HEK293 (cell line): ENCODE results near the gene UGCG.

Experiments used
- CTCF ChIA-PET: fragments of 350-600 bp; formaldehyde crosslinking; extraction: SDS; loops from one replicate; lab custom pipeline; 2021; ENCODE audit warnings: antibody characterized with exemption; lab: Yijun Ruan, JAX
- POLR2A ChIA-PET: fragments of 300-600 bp; formaldehyde crosslinking; extraction: SDS; loops from one replicate; lab custom pipeline; 2020; ENCODE audit warnings: antibody characterized with exemption, inconsistent platforms; lab: Yijun Ruan, JAX
- H3K27ac ChIP-seq: fragments of 200-500 bp; sonication (Bioruptor generic); 2 replicates; pipeline ENCODE4 v1.5.1; 2014; ENCODE audit warnings: low read depth, low read length, control low read depth, inconsistent platforms; ENCODE audit errors: extremely low read depth
- H3K36me3 ChIP-seq, 2 experiments: fragments of 200-500 bp in 1 of 2; sonication (Bioruptor generic) in 1 of 2; 1 replicate in 1 of 2; 2 replicates in 1 of 2; pipeline ENCODE4 v1.5.1; 2014 to 2017; ENCODE audit warnings: inconsistent platforms in 2 of 2, low read length in 2 of 2; ENCODE audit not compliant: control insufficient read depth in 2 of 2, insufficient read depth in 1 of 2
- H3K4me1 ChIP-seq: fragments of 200-500 bp; sonication (Bioruptor generic); 2 replicates; pipeline ENCODE4 v1.5.1; 2014; ENCODE audit warnings: mild to moderate bottlenecking, low read length, inconsistent platforms; ENCODE audit not compliant: control insufficient read depth, insufficient read depth
- H3K4me3 ChIP-seq: 2 replicates; pipeline ENCODE4 v1.5.1; 2011; ENCODE audit warnings: low read depth, mild to moderate bottlenecking, control low read depth, low read length, moderate library complexity
- H3K9me3 ChIP-seq: fragments of 200-500 bp; sonication (Bioruptor generic); 2 replicates; pipeline ENCODE4 v1.5.1; 2014; ENCODE audit warnings: low read depth, low read length, inconsistent platforms; ENCODE audit not compliant: control insufficient read depth, insufficient read depth
- HOXA7 ChIP-seq: sonication (generic); formaldehyde crosslinking; IDR thresholded peaks from 2 replicates; pipeline ENCODE4 v1.8.1; 2022; ENCODE audit warnings: missing genetic modification reagents, borderline replicate concordance
- KLF10 ChIP-seq: fragments of 450-650 bp; IDR thresholded peaks from 2 replicates; pipeline ENCODE4 v1.5.1; 2018; ENCODE audit warnings: missing biosample characterization, mild to moderate bottlenecking, missing genetic modification characterization
- MEIS1 ChIP-seq: sonication (generic); formaldehyde crosslinking; IDR thresholded peaks from 2 replicates; pipeline ENCODE4 v1.8.1; 2022; ENCODE audit warnings: missing genetic modification reagents, mild to moderate bottlenecking, borderline replicate concordance
- PRDM2 ChIP-seq: fragments of 450-650 bp; formaldehyde crosslinking; IDR thresholded peaks from 2 replicates; pipeline ENCODE4 v1.5.1; 2016; ENCODE audit warnings: missing biosample characterization, missing genetic modification characterization, borderline replicate concordance
- SP7 ChIP-seq: fragments of 450-650 bp; formaldehyde crosslinking; IDR thresholded peaks from 2 replicates; pipeline ENCODE4 v1.5.1; 2016; ENCODE audit warnings: missing biosample characterization, missing genetic modification characterization
- WT1 ChIP-seq: fragments of 450-650 bp; formaldehyde crosslinking; IDR thresholded peaks from 2 replicates; pipeline ENCODE4 v1.5.1; 2016; ENCODE audit warnings: missing biosample characterization, missing genetic modification characterization
- ZNF175 ChIP-seq: fragments of 450-650 bp; formaldehyde crosslinking; IDR thresholded peaks from 2 replicates; pipeline ENCODE4 v1.5.1; 2016; ENCODE audit warnings: missing biosample characterization, missing genetic modification characterization
- ZNF202 ChIP-seq: fragments of 450-650 bp; formaldehyde crosslinking; IDR thresholded peaks from 2 replicates; pipeline ENCODE4 v1.5.1; 2016; ENCODE audit warnings: missing biosample characterization, missing genetic modification characterization, borderline replicate concordance
- ZNF37A ChIP-seq: fragments of 450-650 bp; IDR thresholded peaks from 2 replicates; pipeline ENCODE4 v1.5.1; 2018; ENCODE audit warnings: missing biosample characterization, missing genetic modification characterization
- ZNF555 ChIP-seq: fragments of 450-650 bp; formaldehyde crosslinking; conservative IDR thresholded peaks from 2 replicates; pipeline ENCODE4 v1.5.1; 2017; ENCODE audit warnings: missing biosample characterization, mild to moderate bottlenecking, missing genetic modification characterization, inconsistent platforms
- ZNF660 ChIP-seq: fragments of 450-650 bp; IDR thresholded peaks from 2 replicates; pipeline ENCODE4 v1.5.1; 2018; ENCODE audit warnings: missing biosample characterization, mild to moderate bottlenecking, missing genetic modification characterization
- ZSCAN30 ChIP-seq: fragments of 450-650 bp; IDR thresholded peaks from 2 replicates; pipeline ENCODE4 v1.5.1; 2018; ENCODE audit warnings: missing biosample characterization, mild to moderate bottlenecking, missing genetic modification characterization, moderate library complexity
- TF ChIP-seq, protein P1 (sequence below): fragments of 450-650 bp; formaldehyde crosslinking; IDR thresholded peaks from 2 replicates; pipeline ENCODE4 v1.5.1; 2016; ENCODE audit warnings: missing biosample characterization, missing genetic modification characterization
- TF ChIP-seq, protein P2 (sequence below): fragments of 450-650 bp; formaldehyde crosslinking; IDR thresholded peaks from 2 replicates; pipeline ENCODE4 v1.5.1; 2017; ENCODE audit warnings: missing biosample characterization, missing genetic modification characterization
- TF ChIP-seq, protein P3 (sequence below): fragments of 450-650 bp; IDR thresholded peaks from 2 replicates; pipeline ENCODE4 v1.5.1; 2018; ENCODE audit warnings: missing biosample characterization, mild to moderate bottlenecking, missing genetic modification characterization
- TF ChIP-seq, protein P4 (sequence below): fragments of 450-650 bp; formaldehyde crosslinking; IDR thresholded peaks from 2 replicates; pipeline ENCODE4 v1.5.1; 2016; ENCODE audit warnings: missing biosample characterization, missing genetic modification characterization, borderline replicate concordance

UGCG gene

DNA sequence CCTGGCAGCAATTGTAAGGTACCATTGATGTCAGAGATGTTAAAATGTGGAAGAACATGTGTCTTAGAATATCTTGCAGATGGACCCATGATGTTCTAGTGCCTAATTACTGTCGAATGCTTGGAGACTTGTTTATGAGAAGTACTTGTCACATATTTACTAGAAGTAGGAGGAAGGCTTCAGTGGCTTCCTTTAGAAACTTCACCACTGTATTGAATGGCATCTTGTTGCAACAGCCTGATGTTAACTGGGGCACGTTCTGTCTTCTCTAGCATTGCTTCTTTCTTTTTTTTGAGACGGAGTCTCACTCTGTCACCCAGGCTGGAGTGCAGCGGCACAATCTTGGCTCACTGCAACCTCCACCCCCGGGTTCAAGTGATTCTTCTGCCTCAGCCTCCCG is 16.5 kb downstream of the UGCG start (continued):
- TF ChIP-seq PRDM2 (tag by site-specific recombination) (no peak), HOXA7 (CRISPR knock-in tag) (no peak), ZNF555 (no peak), MEIS1 (CRISPR knock-in tag) (no peak), SP7 (tag by site-specific recombination) (no peak)
- TF ChIP-seq, protein P1, sequence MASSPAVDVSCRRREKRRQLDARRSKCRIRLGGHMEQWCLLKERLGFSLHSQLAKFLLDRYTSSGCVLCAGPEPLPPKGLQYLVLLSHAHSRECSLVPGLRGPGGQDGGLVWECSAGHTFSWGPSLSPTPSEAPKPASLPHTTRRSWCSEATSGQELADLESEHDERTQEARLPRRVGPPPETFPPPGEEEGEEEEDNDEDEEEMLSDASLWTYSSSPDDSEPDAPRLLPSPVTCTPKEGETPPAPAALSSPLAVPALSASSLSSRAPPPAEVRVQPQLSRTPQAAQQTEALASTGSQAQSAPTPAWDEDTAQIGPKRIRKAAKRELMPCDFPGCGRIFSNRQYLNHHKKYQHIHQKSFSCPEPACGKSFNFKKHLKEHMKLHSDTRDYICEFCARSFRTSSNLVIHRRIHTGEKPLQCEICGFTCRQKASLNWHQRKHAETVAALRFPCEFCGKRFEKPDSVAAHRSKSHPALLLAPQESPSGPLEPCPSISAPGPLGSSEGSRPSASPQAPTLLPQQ (tag by site-specific recombination): no peak
- TF ChIP-seq, protein P2, sequence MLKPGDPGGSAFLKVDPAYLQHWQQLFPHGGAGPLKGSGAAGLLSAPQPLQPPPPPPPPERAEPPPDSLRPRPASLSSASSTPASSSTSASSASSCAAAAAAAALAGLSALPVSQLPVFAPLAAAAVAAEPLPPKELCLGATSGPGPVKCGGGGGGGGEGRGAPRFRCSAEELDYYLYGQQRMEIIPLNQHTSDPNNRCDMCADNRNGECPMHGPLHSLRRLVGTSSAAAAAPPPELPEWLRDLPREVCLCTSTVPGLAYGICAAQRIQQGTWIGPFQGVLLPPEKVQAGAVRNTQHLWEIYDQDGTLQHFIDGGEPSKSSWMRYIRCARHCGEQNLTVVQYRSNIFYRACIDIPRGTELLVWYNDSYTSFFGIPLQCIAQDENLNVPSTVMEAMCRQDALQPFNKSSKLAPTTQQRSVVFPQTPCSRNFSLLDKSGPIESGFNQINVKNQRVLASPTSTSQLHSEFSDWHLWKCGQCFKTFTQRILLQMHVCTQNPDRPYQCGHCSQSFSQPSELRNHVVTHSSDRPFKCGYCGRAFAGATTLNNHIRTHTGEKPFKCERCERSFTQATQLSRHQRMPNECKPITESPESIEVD: no peak

- TF ChIP-seq ZNF660 (tag by site-specific recombination) (peak; percentile 81), ZSCAN30 (tag by site-specific recombination) (no peak), ZNF37A (0 out of 2 replicates have a peak, but pooled peaks have one; percentile 43), ZNF202 (tag by site-specific recombination) (no peak), ZNF175 (tag by site-specific recombination) (no peak), KLF10 (tag by site-specific recombination) (0 out of 2 replicates have a peak, but pooled peaks have one; percentile 24), WT1 (peak; percentile 62)
- TF ChIP-seq, protein P2: peak; percentile 71
- TF ChIP-seq, protein P3, sequence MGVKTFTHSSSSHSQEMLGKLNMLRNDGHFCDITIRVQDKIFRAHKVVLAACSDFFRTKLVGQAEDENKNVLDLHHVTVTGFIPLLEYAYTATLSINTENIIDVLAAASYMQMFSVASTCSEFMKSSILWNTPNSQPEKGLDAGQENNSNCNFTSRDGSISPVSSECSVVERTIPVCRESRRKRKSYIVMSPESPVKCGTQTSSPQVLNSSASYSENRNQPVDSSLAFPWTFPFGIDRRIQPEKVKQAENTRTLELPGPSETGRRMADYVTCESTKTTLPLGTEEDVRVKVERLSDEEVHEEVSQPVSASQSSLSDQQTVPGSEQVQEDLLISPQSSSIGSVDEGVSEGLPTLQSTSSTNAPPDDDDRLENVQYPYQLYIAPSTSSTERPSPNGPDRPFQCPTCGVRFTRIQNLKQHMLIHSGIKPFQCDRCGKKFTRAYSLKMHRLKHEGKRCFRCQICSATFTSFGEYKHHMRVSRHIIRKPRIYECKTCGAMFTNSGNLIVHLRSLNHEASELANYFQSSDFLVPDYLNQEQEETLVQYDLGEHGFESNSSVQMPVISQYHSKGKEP (tag by site-specific recombination): peak; percentile 56; the same call in 1 of the 2 replicates
- TF ChIP-seq, protein P4, sequence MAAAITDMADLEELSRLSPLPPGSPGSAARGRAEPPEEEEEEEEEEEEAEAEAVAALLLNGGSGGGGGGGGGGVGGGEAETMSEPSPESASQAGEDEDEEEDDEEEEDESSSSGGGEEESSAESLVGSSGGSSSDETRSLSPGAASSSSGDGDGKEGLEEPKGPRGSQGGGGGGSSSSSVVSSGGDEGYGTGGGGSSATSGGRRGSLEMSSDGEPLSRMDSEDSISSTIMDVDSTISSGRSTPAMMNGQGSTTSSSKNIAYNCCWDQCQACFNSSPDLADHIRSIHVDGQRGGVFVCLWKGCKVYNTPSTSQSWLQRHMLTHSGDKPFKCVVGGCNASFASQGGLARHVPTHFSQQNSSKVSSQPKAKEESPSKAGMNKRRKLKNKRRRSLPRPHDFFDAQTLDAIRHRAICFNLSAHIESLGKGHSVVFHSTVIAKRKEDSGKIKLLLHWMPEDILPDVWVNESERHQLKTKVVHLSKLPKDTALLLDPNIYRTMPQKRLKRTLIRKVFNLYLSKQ (tag by site-specific recombination): no peak
- ChIA-PET CTCF (interaction anchor here (1.3 to 1.7 kb wide), 2 partner anchors 46 to 155 kb away, joined by 3 to 5 read pairs; no protein-coding TSS in a partner anchor), POLR2A (interaction anchor here (1.2 kb wide), 1 partner anchor 11 kb away, joined by 3 read pairs; no protein-coding TSS in a partner anchor)
- no peak overlapping the region for H3K27ac ChIP-seq
- peaks cover 10% of the 10 kb centered on the region for H3K4me1 ChIP-seq
- peaks cover 3 to 7% of the 10 kb centered on the region in 2 experiments; a peak in 2 of 3 replicates for H3K36me3 ChIP-seq
- no peaks in the 10 kb centered on the region for H3K9me3 ChIP-seq
- no peak overlapping the region for H3K4me3 ChIP-seq
Measured at GRCh38 chr9:111914749-111915424, 18.3 kb downstream of the UGCG start.
